GM12864 (cell line): ENCODE results near the gene TBKBP1.

Experiments used
- DNase-seq: peaks from one replicate; pipeline ENCODE4 v3.0.0-alpha.2; 2011; ENCODE audit warnings: low read depth
- H3K4me3 ChIP-seq: 2 replicates; pipeline ENCODE4 v1.5.1; 2011; ENCODE audit warnings: mild to moderate bottlenecking, low read depth, low read length, control low read depth
- TF ChIP-seq, protein P1 (sequence below): IDR thresholded peaks from 2 replicates; pipeline ENCODE4 v1.5.1; 2011; ENCODE audit warnings: low read depth, mild to moderate bottlenecking, moderate library complexity, low read length, control low read depth, inconsistent platforms; ENCODE audit errors: missing control alignments

The TBKBP1 gene

GRCh38 chr17:47741109-47741792 lies 47.3 kb downstream of the TBKBP1 start:
- no peak overlapping the region for H3K4me3 ChIP-seq
- DNase-seq: no peak
- TF ChIP-seq, protein P1, sequence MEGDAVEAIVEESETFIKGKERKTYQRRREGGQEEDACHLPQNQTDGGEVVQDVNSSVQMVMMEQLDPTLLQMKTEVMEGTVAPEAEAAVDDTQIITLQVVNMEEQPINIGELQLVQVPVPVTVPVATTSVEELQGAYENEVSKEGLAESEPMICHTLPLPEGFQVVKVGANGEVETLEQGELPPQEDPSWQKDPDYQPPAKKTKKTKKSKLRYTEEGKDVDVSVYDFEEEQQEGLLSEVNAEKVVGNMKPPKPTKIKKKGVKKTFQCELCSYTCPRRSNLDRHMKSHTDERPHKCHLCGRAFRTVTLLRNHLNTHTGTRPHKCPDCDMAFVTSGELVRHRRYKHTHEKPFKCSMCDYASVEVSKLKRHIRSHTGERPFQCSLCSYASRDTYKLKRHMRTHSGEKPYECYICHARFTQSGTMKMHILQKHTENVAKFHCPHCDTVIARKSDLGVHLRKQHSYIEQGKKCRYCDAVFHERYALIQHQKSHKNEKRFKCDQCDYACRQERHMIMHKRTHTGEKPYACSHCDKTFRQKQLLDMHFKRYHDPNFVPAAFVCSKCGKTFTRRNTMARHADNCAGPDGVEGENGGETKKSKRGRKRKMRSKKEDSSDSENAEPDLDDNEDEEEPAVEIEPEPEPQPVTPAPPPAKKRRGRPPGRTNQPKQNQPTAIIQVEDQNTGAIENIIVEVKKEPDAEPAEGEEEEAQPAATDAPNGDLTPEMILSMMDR: no peak

- TF ChIP-seq, protein P1: no peak
- H3K4me3 ChIP-seq: no peak overlapping the region
These were observed 47.8 kb downstream of the TBKBP1 start for GRCh38 chr17:47741793-47742145.

GRCh38 chr17:47742319-47743181 lies 48.6 kb downstream of the TBKBP1 start:
- H3K4me3 ChIP-seq: no peak overlapping the region
- no peak for DNase-seq
- TF ChIP-seq, protein P1: peak; percentile 57

More at GRCh38 chr17:47741793-47742145, 47.8 kb downstream of the TBKBP1 start:
- no peak for DNase-seq

- TF ChIP-seq, protein P1: no peak
- H3K4me3 ChIP-seq: no peak overlapping the region
- DNase-seq: no peak
These were observed 50.4 kb downstream of the TBKBP1 start for GRCh38 chr17:47744168-47745036.

DNA sequence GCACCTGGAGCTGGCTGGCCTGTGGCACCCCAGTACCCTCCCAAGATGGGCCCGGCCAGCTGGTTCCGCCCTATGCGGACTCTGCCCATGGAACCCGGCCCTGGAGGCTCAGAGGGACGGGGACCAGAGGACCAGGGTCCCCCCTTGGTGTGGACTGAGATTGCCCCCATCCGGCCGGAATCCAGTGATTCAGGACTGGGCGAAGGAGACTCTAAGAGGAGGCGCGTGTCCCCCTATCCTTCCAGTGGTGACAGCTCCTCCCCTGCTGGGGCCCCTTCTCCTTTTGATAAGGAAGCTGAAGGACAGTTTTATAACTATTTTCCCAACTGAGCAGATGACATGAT lies 51.0 kb downstream of the TBKBP1 start:
- TF ChIP-seq, protein P1: no peak
- no peak overlapping the region for H3K4me3 ChIP-seq
- DNase-seq: no peak

GRCh38 chr17:47751471-47751870 lies 57.5 kb downstream of the TBKBP1 start:
- TF ChIP-seq, protein P1: no peak
- DNase-seq: no peak
- H3K4me3 ChIP-seq: no peak overlapping the region
